Measurements from ENCODE around the gene ZWINT. TPM values are rescaled to one million over a fixed set of nuclear protein-coding genes. Genes with fewer than 3 reads are reported as not detected.

The ZWINT gene, protein sequence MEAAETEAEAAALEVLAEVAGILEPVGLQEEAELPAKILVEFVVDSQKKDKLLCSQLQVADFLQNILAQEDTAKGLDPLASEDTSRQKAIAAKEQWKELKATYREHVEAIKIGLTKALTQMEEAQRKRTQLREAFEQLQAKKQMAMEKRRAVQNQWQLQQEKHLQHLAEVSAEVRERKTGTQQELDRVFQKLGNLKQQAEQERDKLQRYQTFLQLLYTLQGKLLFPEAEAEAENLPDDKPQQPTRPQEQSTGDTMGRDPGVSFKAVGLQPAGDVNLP
- 10 to 100 TPM; 15.5 to 28.7 TPM for polyA plus RNA-seq

DNA sequence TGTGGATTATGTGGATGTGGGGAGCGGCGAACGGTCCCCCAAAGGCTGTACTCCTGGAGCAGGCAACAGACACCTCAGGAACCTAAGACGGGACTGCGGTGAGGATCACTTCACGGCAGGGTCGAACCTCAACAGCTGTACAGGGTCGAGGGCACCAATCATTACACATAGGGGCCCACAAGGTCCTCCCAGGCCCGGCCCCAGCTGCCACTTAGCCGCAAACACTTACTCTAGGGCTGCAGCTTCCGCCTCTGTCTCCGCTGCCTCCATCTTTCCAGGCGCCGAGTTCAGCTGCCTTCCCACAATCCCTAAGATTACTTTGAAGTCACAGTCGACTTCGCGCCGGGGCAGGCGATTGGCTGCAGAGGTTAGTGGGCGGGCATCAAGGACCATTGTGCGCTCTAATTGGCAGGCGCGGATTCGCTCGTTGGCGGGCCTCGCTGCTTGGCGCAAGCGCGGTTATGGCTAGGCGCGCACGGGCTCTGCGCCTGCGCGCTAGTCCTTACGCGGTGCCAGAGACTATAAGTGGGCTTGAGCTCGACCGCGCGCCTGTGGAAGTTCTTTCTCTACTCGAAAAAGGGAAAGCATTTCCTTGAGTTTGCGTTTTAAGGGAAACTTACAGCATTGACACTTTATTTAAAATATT, at the start of gene ZWINT:
ZWINT (minus strand) TSS at position 293 of the 646 bp plus-strand sequence; CDS start at position 270, 23 bp downstream.
- Histone ChIP-seq H3K27ac (ENCODE audit: low read depth in 2 of 2, low read length in 1 of 2) (peak within 1 kb of the TSS; percentile 46 to 67), H3K36me3 (ENCODE audit: control insufficient read depth in 2 of 2, insufficient read depth in 2 of 2, low read length in 1 of 2) (no peaks in the 10 kb centered on the region), H3K9me3 (ENCODE audit: control insufficient read depth in 2 of 2, insufficient read depth in 1 of 2, low read depth in 1 of 2, low read length in 1 of 2) (no peaks in the 10 kb centered on the region), H3K4me1 (ENCODE audit: control insufficient read depth in 2 of 2, insufficient read depth in 2 of 2, low read length in 1 of 2) (peaks cover 0 to 3% of the 10 kb centered on the region in 2 donors), H3K27me3 (ENCODE audit: control insufficient read depth in 1 of 2, insufficient read depth in 2 of 2, low read length in 2 of 2) (no peaks in the 10 kb centered on the region), H3K4me3 (ENCODE audit: low read depth in 1 of 2, low read length in 2 of 2) (peak within 1 kb of the TSS; percentile 70 to 76)
- WGBS, 2 donors: 0% methylated on average over 44 of the region's 44 CpGs

DNA sequence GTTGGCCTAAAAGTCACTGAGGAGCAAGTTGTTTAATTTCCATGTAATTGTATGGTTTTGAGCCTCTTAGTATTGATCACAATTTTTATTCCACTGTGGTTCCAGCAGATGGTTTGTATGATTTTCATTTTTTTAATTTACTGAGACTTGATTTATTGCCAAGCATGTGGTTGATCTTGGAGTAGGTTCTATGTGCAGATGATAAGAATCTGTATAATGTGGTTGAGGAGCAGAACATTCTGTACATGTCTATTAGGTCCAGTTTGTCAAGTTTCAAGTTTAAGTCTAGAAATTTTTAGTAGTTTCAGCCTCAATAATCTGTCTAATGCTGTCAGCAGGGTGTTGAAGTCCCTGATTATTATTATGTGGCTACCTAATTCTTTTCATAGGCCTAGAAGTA, 22.7 kb upstream of the ZWINT start:
- H3K27me3 ChIP-seq (ENCODE audit: control insufficient read depth in 1 of 2, insufficient read depth in 2 of 2, low read length in 2 of 2): no peaks in the 10 kb centered on the region
- no peaks in the 10 kb centered on the region for H3K4me1 ChIP-seq (ENCODE audit: control insufficient read depth in 2 of 2, insufficient read depth in 2 of 2, low read length in 1 of 2)
- H3K36me3 ChIP-seq (ENCODE audit: control insufficient read depth in 2 of 2, insufficient read depth in 2 of 2, low read length in 1 of 2): no peaks in the 10 kb centered on the region
- no peak overlapping the region for H3K27ac ChIP-seq (ENCODE audit: low read depth in 2 of 2, low read length in 1 of 2)
- H3K4me3 ChIP-seq (ENCODE audit: low read depth in 1 of 2, low read length in 2 of 2): no peak overlapping the region
- H3K9me3 ChIP-seq (ENCODE audit: control insufficient read depth in 2 of 2, insufficient read depth in 1 of 2, low read depth in 1 of 2, low read length in 1 of 2): no peaks in the 10 kb centered on the region

DNA sequence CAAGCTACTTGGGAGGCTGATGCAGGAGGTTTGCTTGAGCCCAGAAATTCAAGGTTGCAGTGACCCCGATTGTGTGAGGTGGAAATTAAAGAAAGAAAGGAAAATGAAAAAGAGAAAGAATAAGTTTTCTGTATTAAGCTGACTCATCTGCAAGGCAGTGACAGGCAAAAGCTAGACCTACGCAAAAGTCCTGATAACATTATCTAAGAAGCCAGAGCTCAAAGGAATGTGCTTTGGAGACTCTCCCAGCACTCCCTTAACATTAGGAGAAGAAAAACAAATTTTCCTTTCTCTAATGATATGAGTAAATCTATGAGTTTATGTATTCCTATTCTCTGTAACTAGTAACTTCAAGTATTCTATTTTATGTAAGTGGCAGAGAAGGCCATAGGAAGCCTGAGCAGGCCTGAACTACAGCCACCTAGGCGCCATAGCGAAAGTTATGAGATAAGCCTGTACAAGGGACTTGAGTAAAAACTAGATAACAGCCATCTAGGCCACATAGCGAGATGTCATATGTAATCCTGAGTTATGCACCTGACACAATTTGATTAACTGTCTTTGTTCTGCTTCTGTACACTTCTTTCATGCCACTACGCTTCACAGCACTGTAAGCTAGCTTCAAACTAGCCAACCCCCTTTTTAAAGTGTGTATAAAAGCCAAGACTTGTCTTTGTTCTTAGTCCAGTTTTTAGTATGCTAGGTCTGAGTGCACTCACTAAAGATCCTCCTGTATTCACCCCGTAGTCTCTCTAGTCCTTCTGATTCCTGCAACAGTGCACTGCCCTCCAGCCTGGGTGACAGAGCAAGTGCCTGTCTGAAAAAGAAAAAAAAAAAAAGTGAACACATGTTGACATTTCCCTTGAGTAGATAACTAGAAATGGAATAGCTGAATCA, 9.4 kb upstream of the ZWINT start:
- no peaks in the 10 kb centered on the region for H3K36me3 ChIP-seq (ENCODE audit: control insufficient read depth in 2 of 2, insufficient read depth in 2 of 2, low read length in 1 of 2)
- no peaks in the 10 kb centered on the region for H3K4me1 ChIP-seq (ENCODE audit: control insufficient read depth in 2 of 2, insufficient read depth in 2 of 2, low read length in 1 of 2)
- 87 to 93% methylated on average over 7 of the region's 7 CpGs for WGBS, 2 donors
- no peak overlapping the region for H3K27ac ChIP-seq (ENCODE audit: low read depth in 2 of 2, low read length in 1 of 2)
- H3K9me3 ChIP-seq (ENCODE audit: control insufficient read depth in 2 of 2, insufficient read depth in 1 of 2, low read depth in 1 of 2, low read length in 1 of 2): peaks cover 2% of the 10 kb centered on the region in 2 donors
- no peak overlapping the region for H3K4me3 ChIP-seq (ENCODE audit: low read depth in 1 of 2, low read length in 2 of 2)
- no peaks in the 10 kb centered on the region for H3K27me3 ChIP-seq (ENCODE audit: control insufficient read depth in 1 of 2, insufficient read depth in 2 of 2, low read length in 2 of 2)

DNA sequence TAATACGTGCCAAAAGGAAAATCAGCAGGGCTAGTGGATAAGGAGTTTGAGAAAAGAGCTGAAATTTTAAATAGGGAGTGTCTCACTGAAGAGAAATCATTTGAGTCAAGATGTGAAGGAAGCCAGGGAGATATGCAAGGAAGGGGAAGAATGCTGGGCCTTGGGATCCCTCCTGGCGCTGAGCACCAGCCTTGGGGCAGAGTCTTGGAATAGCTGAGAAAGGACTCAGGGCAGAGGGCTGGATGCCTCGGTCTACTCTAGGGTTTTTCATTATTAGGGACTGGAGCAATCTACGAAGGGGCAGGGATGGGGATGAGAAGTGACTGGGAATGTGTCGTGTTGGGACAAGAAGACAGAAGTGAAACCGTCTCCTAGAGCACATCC, 484 bp downstream of the ZWINT start:
- Histone ChIP-seq H3K36me3 (ENCODE audit: control insufficient read depth in 2 of 2, insufficient read depth in 2 of 2, low read length in 1 of 2) (no peaks in the 10 kb centered on the region), H3K27ac (ENCODE audit: low read depth in 2 of 2, low read length in 1 of 2) (no peak overlapping the region), H3K4me3 (ENCODE audit: low read depth in 1 of 2, low read length in 2 of 2) (peak overlapping the region; percentile 70 to 76), H3K4me1 (ENCODE audit: control insufficient read depth in 2 of 2, insufficient read depth in 2 of 2, low read length in 1 of 2) (peaks cover 0 to 3% of the 10 kb centered on the region in 2 donors), H3K9me3 (ENCODE audit: control insufficient read depth in 2 of 2, insufficient read depth in 1 of 2, low read depth in 1 of 2, low read length in 1 of 2) (no peaks in the 10 kb centered on the region), H3K27me3 (ENCODE audit: control insufficient read depth in 1 of 2, insufficient read depth in 2 of 2, low read length in 2 of 2) (no peaks in the 10 kb centered on the region)
- 6 to 10% methylated on average over 6 of the region's 6 CpGs for WGBS, 2 donors

DNA sequence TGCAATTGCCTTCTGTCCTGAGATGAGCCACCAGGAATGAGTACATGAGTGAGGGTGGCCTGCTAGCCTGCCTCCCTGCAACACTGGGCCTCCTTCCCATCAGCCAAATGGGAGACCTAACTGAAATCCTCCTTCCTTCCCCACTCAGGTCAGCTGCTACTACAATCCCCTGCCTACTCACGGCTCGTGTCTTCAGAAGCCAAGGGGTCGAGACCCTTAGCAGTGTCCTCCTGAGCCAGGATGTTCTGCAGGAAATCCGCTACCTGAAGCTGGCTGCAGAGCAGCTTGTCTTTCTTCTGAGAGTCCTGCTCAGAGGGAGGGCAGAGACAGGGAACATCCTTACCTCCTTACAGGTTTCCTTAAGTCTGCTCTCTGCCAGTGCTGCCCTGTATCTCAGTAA, 1.2 kb downstream of the ZWINT start:
- Histone ChIP-seq H3K4me1 (ENCODE audit: control insufficient read depth in 2 of 2, insufficient read depth in 2 of 2, low read length in 1 of 2) (peaks cover 0 to 3% of the 10 kb centered on the region in 2 donors), H3K27ac (ENCODE audit: low read depth in 2 of 2, low read length in 1 of 2) (no peak overlapping the region), H3K4me3 (ENCODE audit: low read depth in 1 of 2, low read length in 2 of 2) (peak overlapping the region in 1 of 2 donors; percentile 76), H3K36me3 (ENCODE audit: control insufficient read depth in 2 of 2, insufficient read depth in 2 of 2, low read length in 1 of 2) (no peaks in the 10 kb centered on the region), H3K27me3 (ENCODE audit: control insufficient read depth in 1 of 2, insufficient read depth in 2 of 2, low read length in 2 of 2) (no peaks in the 10 kb centered on the region), H3K9me3 (ENCODE audit: control insufficient read depth in 2 of 2, insufficient read depth in 1 of 2, low read depth in 1 of 2, low read length in 1 of 2) (no peaks in the 10 kb centered on the region)
- WGBS, 2 donors: 88 to 90% methylated on average over 4 of the region's 4 CpGs

DNA sequence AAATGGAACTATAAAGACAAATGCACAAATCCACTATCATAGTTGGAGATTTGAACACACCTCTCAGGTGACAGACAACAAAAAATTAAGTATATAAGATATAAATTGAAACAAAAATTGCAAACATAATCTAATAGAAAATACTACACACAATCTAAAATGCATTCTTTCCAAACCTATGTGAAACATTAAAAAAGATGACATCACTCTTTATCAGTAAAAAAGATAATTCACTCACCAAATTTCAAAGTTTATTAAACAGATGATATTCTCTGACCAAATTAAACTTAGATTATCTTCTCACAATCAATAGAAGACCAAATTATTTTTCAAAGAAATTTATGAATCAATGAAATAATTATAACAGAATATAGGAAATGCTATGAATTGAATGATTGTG, 4.0 kb downstream of the ZWINT start:
- H3K4me1 ChIP-seq (ENCODE audit: control insufficient read depth in 2 of 2, insufficient read depth in 2 of 2, low read length in 1 of 2): peaks cover 0 to 3% of the 10 kb centered on the region in 2 donors
- no peak overlapping the region for H3K4me3 ChIP-seq (ENCODE audit: low read depth in 1 of 2, low read length in 2 of 2)
- H3K27ac ChIP-seq (ENCODE audit: low read depth in 2 of 2, low read length in 1 of 2): no peak overlapping the region
- no peaks in the 10 kb centered on the region for H3K36me3 ChIP-seq (ENCODE audit: control insufficient read depth in 2 of 2, insufficient read depth in 2 of 2, low read length in 1 of 2)
- no peaks in the 10 kb centered on the region for H3K27me3 ChIP-seq (ENCODE audit: control insufficient read depth in 1 of 2, insufficient read depth in 2 of 2, low read length in 2 of 2)
- H3K9me3 ChIP-seq (ENCODE audit: control insufficient read depth in 2 of 2, insufficient read depth in 1 of 2, low read depth in 1 of 2, low read length in 1 of 2): no peaks in the 10 kb centered on the region

DNA sequence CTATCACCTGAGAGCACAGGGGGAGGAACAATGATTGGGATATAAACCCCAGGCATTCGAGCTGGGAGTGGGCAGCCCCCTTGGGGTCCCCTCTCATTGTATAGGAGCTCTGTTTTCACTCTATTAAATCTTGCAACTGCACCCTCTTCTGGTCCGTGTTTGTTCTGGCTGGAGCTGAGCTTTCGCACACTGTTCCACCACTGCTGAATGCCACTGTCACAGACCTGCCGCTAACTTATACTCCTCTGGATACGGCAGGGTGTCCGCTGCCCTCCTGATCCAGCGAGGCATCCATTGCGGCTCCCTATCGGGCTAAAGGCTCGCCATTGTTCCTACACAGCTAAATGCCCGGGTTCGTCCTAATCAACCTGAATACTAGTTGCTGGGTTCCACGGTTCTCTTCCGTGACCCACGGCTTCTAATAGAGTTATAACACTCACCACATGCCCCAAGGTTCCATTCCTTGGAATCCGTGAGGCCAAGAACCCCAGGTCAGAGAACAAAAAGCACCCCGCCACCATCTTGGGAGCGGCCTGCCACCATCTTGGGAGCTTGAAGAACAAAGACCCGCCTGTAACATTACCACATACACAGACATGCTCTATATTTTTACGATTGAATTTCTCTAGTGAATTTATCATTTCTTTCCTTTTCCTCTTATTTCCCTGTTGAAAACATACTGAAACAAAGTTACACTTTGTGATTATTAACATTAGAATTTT, 9.0 kb downstream of the ZWINT start:
- no peaks in the 10 kb centered on the region for H3K36me3 ChIP-seq (ENCODE audit: control insufficient read depth in 2 of 2, insufficient read depth in 2 of 2, low read length in 1 of 2)
- no peaks in the 10 kb centered on the region for H3K27me3 ChIP-seq (ENCODE audit: control insufficient read depth in 1 of 2, insufficient read depth in 2 of 2, low read length in 2 of 2)
- no peaks in the 10 kb centered on the region for H3K9me3 ChIP-seq (ENCODE audit: control insufficient read depth in 2 of 2, insufficient read depth in 1 of 2, low read depth in 1 of 2, low read length in 1 of 2)
- WGBS, 2 donors: 95% methylated on average over 20 of the region's 20 CpGs
- no peak overlapping the region for H3K4me3 ChIP-seq (ENCODE audit: low read depth in 1 of 2, low read length in 2 of 2)
- no peaks in the 10 kb centered on the region for H3K4me1 ChIP-seq (ENCODE audit: control insufficient read depth in 2 of 2, insufficient read depth in 2 of 2, low read length in 1 of 2)
- no peak overlapping the region for H3K27ac ChIP-seq (ENCODE audit: low read depth in 2 of 2, low read length in 1 of 2)

DNA sequence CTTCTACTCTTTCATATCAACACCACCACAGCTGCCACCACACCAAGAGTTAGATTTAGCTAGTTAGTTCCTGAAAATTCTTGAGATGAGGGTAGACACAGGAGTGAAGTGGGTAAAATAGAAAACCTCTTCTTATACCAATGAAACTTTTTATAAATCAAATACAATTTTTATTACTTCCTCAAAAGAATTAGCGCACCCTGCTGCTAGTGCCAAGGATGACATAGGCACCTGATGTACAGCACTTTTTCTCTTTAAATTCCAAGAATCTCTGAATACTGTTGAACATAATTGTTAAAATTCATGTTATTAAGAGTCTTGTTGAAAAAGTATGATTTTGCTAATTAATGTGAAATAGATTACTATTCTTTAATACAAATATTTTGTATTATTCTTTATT, 11.4 kb downstream of the ZWINT start:
- no peak overlapping the region for H3K27ac ChIP-seq (ENCODE audit: low read depth in 2 of 2, low read length in 1 of 2)
- no peaks in the 10 kb centered on the region for H3K36me3 ChIP-seq (ENCODE audit: control insufficient read depth in 2 of 2, insufficient read depth in 2 of 2, low read length in 1 of 2)
- H3K4me1 ChIP-seq (ENCODE audit: control insufficient read depth in 2 of 2, insufficient read depth in 2 of 2, low read length in 1 of 2): no peaks in the 10 kb centered on the region
- no peak overlapping the region for H3K4me3 ChIP-seq (ENCODE audit: low read depth in 1 of 2, low read length in 2 of 2)
- WGBS, 2 donors: 83 to 88% methylated on average over 1 of the region's 1 CpG
- H3K27me3 ChIP-seq (ENCODE audit: control insufficient read depth in 1 of 2, insufficient read depth in 2 of 2, low read length in 2 of 2): no peaks in the 10 kb centered on the region
- no peaks in the 10 kb centered on the region for H3K9me3 ChIP-seq (ENCODE audit: control insufficient read depth in 2 of 2, insufficient read depth in 1 of 2, low read depth in 1 of 2, low read length in 1 of 2)

DNA sequence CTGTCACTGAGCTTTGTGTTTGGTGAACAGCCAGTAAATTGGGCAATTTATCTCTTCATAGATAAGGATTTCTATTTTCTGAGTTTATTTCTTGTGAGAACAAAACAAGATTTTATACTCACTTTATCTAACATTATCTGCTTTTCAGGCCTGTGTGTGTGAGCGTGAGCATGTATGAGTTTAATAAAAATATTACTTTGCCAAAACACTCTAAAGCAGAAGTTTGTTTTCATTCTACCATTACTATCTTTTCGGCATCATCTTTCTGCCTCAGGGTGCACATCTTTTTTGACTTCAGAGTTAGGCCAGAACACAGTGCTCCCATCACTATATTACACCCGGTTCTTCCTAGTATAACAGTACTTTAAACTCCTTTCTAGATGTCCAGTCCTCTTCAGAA, 13.0 kb downstream of the ZWINT start:
- 90 to 92% methylated on average over 3 of the region's 3 CpGs for WGBS, 2 donors
- Histone ChIP-seq H3K36me3 (ENCODE audit: control insufficient read depth in 2 of 2, insufficient read depth in 2 of 2, low read length in 1 of 2) (no peaks in the 10 kb centered on the region), H3K27ac (ENCODE audit: low read depth in 2 of 2, low read length in 1 of 2) (no peak overlapping the region), H3K27me3 (ENCODE audit: control insufficient read depth in 1 of 2, insufficient read depth in 2 of 2, low read length in 2 of 2) (no peaks in the 10 kb centered on the region), H3K4me3 (ENCODE audit: low read depth in 1 of 2, low read length in 2 of 2) (no peak overlapping the region), H3K9me3 (ENCODE audit: control insufficient read depth in 2 of 2, insufficient read depth in 1 of 2, low read depth in 1 of 2, low read length in 1 of 2) (no peaks in the 10 kb centered on the region), H3K4me1 (ENCODE audit: control insufficient read depth in 2 of 2, insufficient read depth in 2 of 2, low read length in 1 of 2) (no peaks in the 10 kb centered on the region)
